Measurements from ENCODE around the gene TPSG1. TPM values are rescaled to one million over a fixed set of nuclear protein-coding genes. Genes with fewer than 3 reads are reported as not detected.
"Not testable (repeated sequence)": the region's sequence is repeated elsewhere in the genome, so short reads cannot be mapped to it uniquely, and the experiment has no call there.

TPSG1 gene
- total RNA-seq, 2 donors from 2014 or later = 32.6 to 34.3 TPM

DNA sequence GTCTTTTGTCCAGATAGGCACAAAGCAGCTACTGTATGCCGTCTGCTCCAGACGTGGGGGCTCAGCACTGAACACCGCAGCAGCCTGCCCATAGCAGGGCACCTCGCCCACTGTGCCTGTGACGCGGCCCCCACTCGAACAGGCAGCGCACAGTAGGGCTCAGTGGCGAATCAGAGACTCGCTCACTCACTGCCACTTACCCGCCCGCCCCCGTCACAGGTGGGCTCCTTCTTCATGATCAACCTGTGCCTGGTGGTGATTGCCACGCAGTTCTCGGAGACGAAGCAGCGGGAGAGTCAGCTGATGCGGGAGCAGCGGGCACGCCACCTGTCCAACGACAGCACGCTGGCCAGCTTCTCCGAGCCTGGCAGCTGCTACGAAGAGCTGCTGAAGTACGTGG lies 23.6 kb downstream of the TPSG1 start:
- no peak for DNase-seq
- Histone ChIP-seq H3K27ac (no peak overlapping the region), H3K36me3 (no peaks in the 10 kb centered on the region), H3K9ac (ENCODE audit: low read depth in 2 of 2, low read length in 2 of 2) (no peak overlapping the region), H3K4me1 (no peaks in the 10 kb centered on the region), H3K4me3 (no peak overlapping the region), H3K9me3 (no peaks in the 10 kb centered on the region), H3K27me3 (no peaks in the 10 kb centered on the region)
- intact Hi-C loops (cut with DNase I) = no loop called here
- TF ChIP-seq, protein P1, sequence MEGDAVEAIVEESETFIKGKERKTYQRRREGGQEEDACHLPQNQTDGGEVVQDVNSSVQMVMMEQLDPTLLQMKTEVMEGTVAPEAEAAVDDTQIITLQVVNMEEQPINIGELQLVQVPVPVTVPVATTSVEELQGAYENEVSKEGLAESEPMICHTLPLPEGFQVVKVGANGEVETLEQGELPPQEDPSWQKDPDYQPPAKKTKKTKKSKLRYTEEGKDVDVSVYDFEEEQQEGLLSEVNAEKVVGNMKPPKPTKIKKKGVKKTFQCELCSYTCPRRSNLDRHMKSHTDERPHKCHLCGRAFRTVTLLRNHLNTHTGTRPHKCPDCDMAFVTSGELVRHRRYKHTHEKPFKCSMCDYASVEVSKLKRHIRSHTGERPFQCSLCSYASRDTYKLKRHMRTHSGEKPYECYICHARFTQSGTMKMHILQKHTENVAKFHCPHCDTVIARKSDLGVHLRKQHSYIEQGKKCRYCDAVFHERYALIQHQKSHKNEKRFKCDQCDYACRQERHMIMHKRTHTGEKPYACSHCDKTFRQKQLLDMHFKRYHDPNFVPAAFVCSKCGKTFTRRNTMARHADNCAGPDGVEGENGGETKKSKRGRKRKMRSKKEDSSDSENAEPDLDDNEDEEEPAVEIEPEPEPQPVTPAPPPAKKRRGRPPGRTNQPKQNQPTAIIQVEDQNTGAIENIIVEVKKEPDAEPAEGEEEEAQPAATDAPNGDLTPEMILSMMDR (IDR thresholded peaks at IDR 0.05) = no peak

DNA sequence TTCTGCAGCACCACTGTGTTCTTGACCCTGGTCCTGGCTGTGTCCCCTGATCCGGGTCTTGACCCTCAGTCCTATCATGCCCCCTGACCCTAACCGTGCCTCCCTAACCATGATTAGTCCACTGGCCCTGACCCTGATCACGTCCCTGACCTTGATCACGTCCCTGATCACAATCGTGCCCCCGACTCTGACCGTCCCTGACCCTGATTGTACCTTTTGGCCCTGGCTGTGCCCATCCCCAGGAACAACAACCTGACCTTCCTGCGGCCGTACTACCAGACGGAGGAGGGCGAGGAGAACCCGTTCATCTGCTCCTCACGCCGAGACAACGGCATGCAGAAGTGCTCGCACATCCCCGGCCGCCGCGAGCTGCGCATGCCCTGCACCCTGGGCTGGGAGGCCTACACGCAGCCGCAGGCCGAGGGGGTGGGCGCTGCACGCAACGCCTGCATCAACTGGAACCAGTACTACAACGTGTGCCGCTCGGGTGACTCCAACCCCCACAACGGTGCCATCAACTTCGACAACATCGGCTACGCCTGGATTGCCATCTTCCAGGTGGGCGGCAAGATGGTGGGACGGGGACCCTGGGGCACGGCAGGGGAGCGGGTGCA lies 24.9 kb downstream of the TPSG1 start:
- H3K9ac ChIP-seq (ENCODE audit: low read depth in 2 of 2, low read length in 2 of 2) = no peak overlapping the region
- no peaks in the 10 kb centered on the region for H3K36me3 ChIP-seq
- TF ChIP-seq, protein P1 (IDR thresholded peaks at IDR 0.05) = no peak
- H3K4me1 ChIP-seq = no peaks in the 10 kb centered on the region
- no peak for DNase-seq
- H3K27ac ChIP-seq = no peak overlapping the region
- H3K27me3 ChIP-seq = no peaks in the 10 kb centered on the region
- no peak overlapping the region for H3K4me3 ChIP-seq
- H3K9me3 ChIP-seq = no peaks in the 10 kb centered on the region
- intact Hi-C loops (cut with DNase I) = no loop called here

DNA sequence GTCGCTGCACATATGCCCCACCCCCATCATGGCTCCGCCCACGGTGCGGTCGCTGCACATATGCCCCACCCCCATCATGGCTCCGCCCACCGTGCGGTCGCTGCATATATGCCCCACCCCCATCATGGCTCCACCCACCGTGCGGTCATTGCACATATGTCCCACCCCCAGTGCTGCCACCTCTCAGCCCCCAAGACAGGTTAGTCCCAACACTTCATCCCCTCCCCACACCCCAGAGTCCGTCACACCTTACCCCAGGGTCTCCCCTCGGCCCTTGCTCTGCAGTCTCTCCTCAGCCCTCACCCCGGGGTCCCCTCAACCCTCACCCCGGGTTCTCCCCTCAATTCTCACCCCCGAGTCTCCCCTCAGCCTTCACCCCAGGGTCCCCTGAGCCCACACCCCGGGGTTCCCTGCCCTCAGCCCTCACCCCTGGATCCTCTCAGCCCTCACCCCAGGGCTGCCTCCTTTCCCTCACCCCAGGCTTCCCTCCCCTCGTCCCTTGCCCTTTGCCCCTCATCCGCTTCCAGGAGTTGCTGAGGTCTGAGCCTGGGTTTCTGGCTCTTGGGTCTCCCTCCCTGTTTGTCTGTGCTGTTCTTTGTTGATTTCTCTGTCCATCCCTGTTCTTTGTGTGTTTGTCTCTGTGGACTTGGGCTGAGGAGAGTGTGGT lies 25.6 kb downstream of the TPSG1 start:
- DNase-seq = no peak
- H3K27me3 ChIP-seq = no peaks in the 10 kb centered on the region
- TF ChIP-seq, protein P1 (IDR thresholded peaks at IDR 0.05) = no peak
- no peak overlapping the region for H3K27ac ChIP-seq
- intact Hi-C loops (cut with DNase I) = no loop called here
- no peaks in the 10 kb centered on the region for H3K9me3 ChIP-seq
- H3K9ac ChIP-seq (ENCODE audit: low read depth in 2 of 2, low read length in 2 of 2) = no peak overlapping the region
- no peaks in the 10 kb centered on the region for H3K4me1 ChIP-seq
- H3K36me3 ChIP-seq = no peaks in the 10 kb centered on the region
- H3K4me3 ChIP-seq = no peak overlapping the region

DNA sequence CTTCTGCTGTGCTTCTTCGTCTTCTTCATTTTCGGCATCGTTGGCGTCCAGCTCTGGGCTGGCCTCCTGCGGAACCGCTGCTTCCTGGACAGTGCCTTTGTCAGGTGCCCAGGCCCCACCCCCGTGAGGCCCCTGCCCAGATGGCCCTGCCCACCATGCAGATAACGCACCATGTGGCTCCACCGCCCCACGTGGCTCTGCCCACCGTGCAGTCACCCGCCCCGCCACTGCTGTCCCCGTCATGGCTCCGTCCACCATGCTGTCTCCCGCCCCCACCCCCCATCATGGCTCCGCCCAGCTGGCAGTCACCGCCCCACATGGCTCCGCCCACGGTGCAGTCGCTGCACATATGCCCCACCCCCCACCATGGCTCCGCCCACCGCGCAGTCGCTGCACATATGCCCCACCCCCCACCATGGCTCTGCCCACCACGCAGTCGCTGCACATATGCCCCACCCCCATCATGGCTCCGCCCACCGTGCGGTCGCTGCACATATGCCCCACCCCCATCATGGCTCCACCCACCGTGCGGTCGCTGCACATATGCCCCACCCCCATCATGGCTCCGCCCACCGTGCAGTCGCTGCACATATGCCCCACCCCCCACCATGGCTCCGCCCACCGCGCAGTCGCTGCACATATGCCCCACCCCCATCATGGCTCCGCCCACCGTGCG lies 26.3 kb downstream of the TPSG1 start:
- H3K36me3 ChIP-seq; H3K4me1 ChIP-seq; H3K9me3 ChIP-seq; H3K27ac ChIP-seq; DNase-seq; H3K4me3 ChIP-seq; intact Hi-C loops (cut with DNase I); H3K9ac ChIP-seq (ENCODE audit: low read depth in 2 of 2, low read length in 2 of 2); H3K27me3 ChIP-seq: not testable (repeated sequence)

DNA sequence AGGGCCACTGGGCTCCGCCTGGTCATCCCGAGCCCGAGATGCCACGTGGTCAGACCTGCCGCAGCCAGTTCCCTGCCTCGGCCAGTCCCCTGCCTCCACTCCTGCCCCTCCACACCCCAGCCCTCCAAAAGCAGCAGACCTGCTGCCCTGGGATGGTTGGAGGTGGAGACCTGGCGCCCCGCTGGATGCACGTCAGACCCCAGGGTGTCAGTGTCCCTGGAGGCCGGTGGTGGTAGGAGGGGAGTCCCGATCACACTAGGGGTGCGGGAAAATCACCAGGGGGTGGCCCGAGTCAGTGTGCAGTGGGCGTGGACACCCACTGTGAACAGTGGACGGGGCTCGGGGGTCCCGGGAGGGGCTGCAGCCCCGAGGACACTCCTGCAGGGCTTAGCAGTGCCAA lies 26.9 kb downstream of the TPSG1 start:
- no peak for DNase-seq
- Histone ChIP-seq H3K4me3 (no peak overlapping the region), H3K9me3 (no peaks in the 10 kb centered on the region), H3K27ac (no peak overlapping the region), H3K9ac (ENCODE audit: low read depth in 2 of 2, low read length in 2 of 2) (no peak overlapping the region), H3K4me1 (no peaks in the 10 kb centered on the region), H3K36me3 (no peaks in the 10 kb centered on the region), H3K27me3 (no peaks in the 10 kb centered on the region)
- intact Hi-C loops (cut with DNase I) = no loop called here
- TF ChIP-seq, protein P1 (IDR thresholded peaks at IDR 0.05) = no peak

All from colonic mucosa (tissue), 4 donors.